Endothelial cell of umbilical vein (primary cell): Measurements from ENCODE around the gene MTRF1L. TPM values are rescaled to one million over a fixed set of nuclear protein-coding genes. Genes with fewer than 3 reads are reported as not detected.

Experiments
- BruUV-seq: library from RNA; stranded (reverse); fragments of 400-500 nt; replicated peaks from 2 replicates; lab custom pipeline; 2021; lab: Mats Ljungman, UMichigan
- CTCF ChIA-PET: fragments of 300-600, 350-600 bp; sonication (Branson Sonifier 250); formaldehyde crosslinking; loops from one replicate; lab custom pipeline; 2021; ENCODE audit warnings: antibody characterized with exemption, inconsistent platforms; lab: Charles Lee
- POLR2A ChIA-PET: fragments of 300-600, 350-600 bp; sonication (Branson Sonifier 250); formaldehyde crosslinking; loops from one replicate; lab custom pipeline; 2021; ENCODE audit warnings: antibody characterized with exemption, inconsistent platforms; lab: Charles Lee
- DNase-seq: peaks from one replicate; pipeline ENCODE4 v3.0.0-alpha.2; 2011; ENCODE audit warnings: low read depth, low spot score
- FAIRE-seq: peaks from 2 replicates; lab custom pipeline; 2011; peaks lifted over from hg19 to GRCh38; lab: Jason Lieb, UNC
- H2AFZ ChIP-seq: 2 replicates; pipeline ENCODE4 v1.6.0; 2012; ENCODE audit warnings: low read depth, low read length, control low read depth, inconsistent platforms
- H3K27ac ChIP-seq: 2 replicates; pipeline ENCODE4 v1.5.1; 2011; ENCODE audit warnings: low read depth, mild to moderate bottlenecking, control low read depth, low read length, moderate library complexity; ENCODE audit not compliant: insufficient read depth
- H3K27me3 ChIP-seq, 2 experiments: 2 replicates each; pipeline versions ENCODE4 v1.6.0 to v1.6.1; 2011; ENCODE audit warnings: low read length in 2 of 2, mixed read lengths in 1 of 2; ENCODE audit not compliant: control insufficient read depth in 2 of 2, insufficient read depth in 2 of 2
- H3K36me3 ChIP-seq, 2 experiments: 2 replicates in 1 of 2; 3 replicates in 1 of 2; pipeline ENCODE4 v1.5.1; 2011; ENCODE audit warnings: low read length in 2 of 2, mild to moderate bottlenecking in 1 of 2, moderate library complexity in 1 of 2; ENCODE audit not compliant: control insufficient read depth in 2 of 2, insufficient read depth in 2 of 2; ENCODE audit errors: extremely low read depth in 1 of 2
- H3K4me1 ChIP-seq: 3 replicates; pipeline ENCODE4 v1.5.1; 2011; ENCODE audit warnings: mild to moderate bottlenecking, low read length; ENCODE audit not compliant: control insufficient read depth, insufficient read depth; ENCODE audit errors: extremely low read depth
- H3K4me2 ChIP-seq: 2 replicates; pipeline ENCODE4 v1.6.1; 2011; ENCODE audit warnings: low read length, control low read depth, mixed read lengths; ENCODE audit not compliant: insufficient read depth
- H3K4me3 ChIP-seq, 3 experiments: fragments of 200-600 bp in 1 of 3; sonication (generic), shearing (Covaris generic) in 1 of 3; replicated peaks in 1 of 3; 2 replicates each; pipeline ENCODE4 v1.5.1; 2011 to 2016; ENCODE audit warnings: control low read depth in 3 of 3, low read length in 3 of 3, mild to moderate bottlenecking in 2 of 3, inconsistent platforms in 1 of 3, low read depth in 1 of 3, moderate library complexity in 1 of 3; ENCODE audit not compliant: insufficient read depth in 1 of 3
- H3K79me2 ChIP-seq: 2 replicates; pipeline ENCODE4 v1.6.0; 2012; ENCODE audit warnings: low read length, inconsistent platforms; ENCODE audit not compliant: control insufficient read depth, insufficient read depth
- H3K9ac ChIP-seq: replicated peaks from 2 replicates; pipeline ENCODE3; 2011; ENCODE audit warnings: low read length, control low read depth; ENCODE audit not compliant: insufficient read depth; ENCODE audit errors: extremely low read depth
- H3K9me1 ChIP-seq: replicated peaks from 3 replicates; pipeline ENCODE4 v1.6.0; 2011; ENCODE audit warnings: mild to moderate bottlenecking, low read length; ENCODE audit not compliant: control insufficient read depth, insufficient read depth; ENCODE audit errors: extremely low read depth
- H3K9me3 ChIP-seq: replicated peaks from 2 replicates; pipeline ENCODE4 v1.5.1; 2012; ENCODE audit warnings: low read length, inconsistent platforms; ENCODE audit not compliant: control insufficient read depth, insufficient read depth
- H4K20me1 ChIP-seq: replicated peaks from 2 replicates; pipeline ENCODE3; 2011; ENCODE audit warnings: mild to moderate bottlenecking, low read length; ENCODE audit not compliant: control insufficient read depth, insufficient read depth; ENCODE audit errors: extremely low read depth
- CTCF ChIP-seq, 2 donors: IDR thresholded peaks; 1 replicate in 1 of 2; 2 replicates in 1 of 2; pipeline ENCODE4 v1.5.1; 2011; ENCODE audit warnings: low read length in 2 of 2, mild to moderate bottlenecking in 2 of 2, moderate library complexity in 2 of 2, control low read depth in 1 of 2, inconsistent platforms in 1 of 2, low read depth in 1 of 2; ENCODE audit not compliant: insufficient read depth in 1 of 2; ENCODE audit errors: extremely low read depth in 1 of 2
- EZH2 ChIP-seq: IDR thresholded peaks from 2 replicates; pipeline ENCODE4 v1.6.1; 2012; ENCODE audit warnings: borderline replicate concordance, low read depth, mild to moderate bottlenecking, moderate library complexity, low read length, inconsistent platforms; ENCODE audit not compliant: severe bottlenecking
- FOS ChIP-seq: IDR thresholded peaks from 2 replicates; pipeline ENCODE4 v1.6.1; 2011; ENCODE audit warnings: mild to moderate bottlenecking, low read length, moderate library complexity, borderline replicate concordance; ENCODE audit not compliant: insufficient read depth
- GATA2 ChIP-seq: IDR thresholded peaks from 2 replicates; pipeline ENCODE4 v1.7.0; 2011; ENCODE audit warnings: low read depth, mild to moderate bottlenecking, moderate library complexity, mixed read lengths, low read length; ENCODE audit not compliant: insufficient read length, insufficient read depth
- JUN ChIP-seq: IDR thresholded peaks from 2 replicates; pipeline ENCODE4 v1.6.1; 2011; ENCODE audit warnings: borderline replicate concordance, low read depth; ENCODE audit not compliant: insufficient read length, insufficient read depth
- MYC ChIP-seq: IDR thresholded peaks from one replicate; pipeline ENCODE4 v1.6.1; 2011; ENCODE audit warnings: mild to moderate bottlenecking, low read depth, low read length
- POLR2A ChIP-seq: IDR thresholded peaks from 2 replicates; pipeline ENCODE4 v1.6.1; 2012; ENCODE audit warnings: low read depth, mild to moderate bottlenecking, control low read depth, low read length
- POLR2AphosphoS5 ChIP-seq: IDR thresholded peaks from 2 replicates; pipeline ENCODE4 v1.6.1; 2012; ENCODE audit warnings: low read depth, mild to moderate bottlenecking, control low read depth, low read length, moderate library complexity; ENCODE audit not compliant: insufficient read depth
- dilution Hi-C: fragments of 300-500 bp; cut with MboI; formaldehyde crosslinking; loops from one replicate; pipeline ENCODE4 v1.15.0; 2019; ENCODE audit warnings: low sequenced_read_pairs; ENCODE audit not compliant: extremely low pct_ligation_motif_present
- intact Hi-C: fragments of 100-400 bp; cut with micrococcal nuclease; formaldehyde crosslinking; loops from one replicate; pipeline ENCODE4 v1.10.0; 2022
- polyA plus RNA-seq, 4 experiments: library from polyadenylated mRNA; depleted of rRNA in 3 of 4; stranded (reverse) in 3 of 4; unstranded in 1 of 4; fragments of >200 nt; gene quantifications; 2 replicates each; pipeline versions ENCODE4 v1.2.1 to v1.2.3, GENCODE V29; 2011 to 2012; ENCODE audit warnings: missing spikeins in 1 of 4
- total RNA-seq: library from RNA; stranded (reverse); gene quantifications from 2 replicates; pipeline ENCODE4 v1.2.3, GENCODE V29; 2021
- TF ChIP-seq, protein P1 (sequence below): IDR thresholded peaks from 2 replicates; pipeline ENCODE4 v1.6.1; 2011; ENCODE audit not compliant: insufficient read depth, insufficient read length

MTRF1L gene
- total and polyA plus RNA-seq, 2 donors (not counting 3 experiments of a cell fraction or from before 2014, with no cell fraction given) = 6.2 to 27.5 TPM

- H3K4me1 ChIP-seq = peaks cover 15% of the 10 kb centered on the region
- peak overlapping the region; percentile 24 for H3K4me2 ChIP-seq
- no peaks in the 10 kb centered on the region for H3K79me2 ChIP-seq
- H3K27me3 ChIP-seq = no peaks in the 10 kb centered on the region
- no peaks in the 10 kb centered on the region for H3K36me3 ChIP-seq
- no peaks in the 10 kb centered on the region for H4K20me1 ChIP-seq
- DNase-seq = peak; percentile 7
- H3K27ac ChIP-seq = peak overlapping the region; percentile 19
- ChIA-PET CTCF (interaction anchor here (0.6 to 2.9 kb wide), 30 partner anchors 8 to 481 kb away, joined by 3 to 132 read pairs (median 6); partner anchors contain the start of gene RGS17), POLR2A (no interaction called here)
- peak; percentile 32 for TF ChIP-seq FOS
- no peak for TF ChIP-seq POLR2A
- dilution Hi-C loops = no loop called here
- peak overlapping the region; percentile 38 for H2AFZ ChIP-seq
- H3K9ac ChIP-seq = peak overlapping the region; percentile 3
- BruUV-seq = no TSS peak
- intact Hi-C loops = loop anchor here (1.0 to 5.0 kb wide), 4 partner anchors 61 to 1116 kb away; no protein-coding TSS in a partner anchor
- no peak overlapping the region for H3K4me3 ChIP-seq
- no peaks in the 10 kb centered on the region for H3K9me1 ChIP-seq
- H3K9me3 ChIP-seq = no peaks in the 10 kb centered on the region
- no peak for FAIRE-seq
These were observed 28.9 kb upstream of the MTRF1L start for GRCh38 chr6:153031335-153031955.

DNA sequence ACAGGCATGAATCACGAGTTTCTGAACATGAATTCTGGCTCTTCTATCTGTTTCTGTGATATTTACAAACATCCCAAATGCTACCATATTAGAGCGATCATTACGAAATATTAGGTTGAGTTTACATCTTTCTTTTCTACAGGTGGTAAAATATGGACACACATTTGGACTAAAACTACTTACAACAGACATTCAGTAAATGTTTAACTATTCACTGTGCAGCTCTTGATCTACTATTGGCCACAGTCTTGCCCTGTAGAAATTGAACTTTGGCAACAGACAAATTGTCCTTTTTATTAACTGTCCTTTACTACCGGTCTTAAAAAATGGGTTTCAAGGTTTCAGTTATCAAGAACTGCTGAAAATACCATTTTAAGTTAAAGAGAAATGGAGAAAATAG, 26.5 kb upstream of the MTRF1L start:
- Histone ChIP-seq H3K9me1 (no peaks in the 10 kb centered on the region), H3K9ac (no peak overlapping the region), H3K4me3 (no peak overlapping the region), H3K79me2 (no peaks in the 10 kb centered on the region), H3K4me2 (no peak overlapping the region), H3K27ac (no peak overlapping the region), H3K9me3 (no peaks in the 10 kb centered on the region), H3K27me3 (no peaks in the 10 kb centered on the region), H3K4me1 (peaks cover 15% of the 10 kb centered on the region), H3K36me3 (no peaks in the 10 kb centered on the region), H4K20me1 (no peaks in the 10 kb centered on the region), H2AFZ (no peak overlapping the region)
- FAIRE-seq (no peak), DNase-seq (no peak)
- dilution Hi-C loops (no loop called here), intact Hi-C loops (no loop called here)
- TF ChIP-seq MYC (no peak), JUN (no peak), EZH2 (no peak), POLR2A (no peak), CTCF (IDR thresholded peaks at IDR 0.05; ENCODE audit: extremely low read depth in 1 of 2, insufficient read depth in 1 of 2, low read depth in 1 of 2, low read length in 2 of 2) (no peak), GATA2 (no peak), FOS (no peak), POLR2AphosphoS5 (no peak)
- TF ChIP-seq, protein P1, sequence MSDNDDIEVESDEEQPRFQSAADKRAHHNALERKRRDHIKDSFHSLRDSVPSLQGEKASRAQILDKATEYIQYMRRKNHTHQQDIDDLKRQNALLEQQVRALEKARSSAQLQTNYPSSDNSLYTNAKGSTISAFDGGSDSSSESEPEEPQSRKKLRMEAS = no peak
- POLR2A ChIA-PET = no interaction called here
- BruUV-seq = no TSS peak
- CTCF ChIA-PET = no interaction called here
